HuH-7 (cell line): Measurements from ENCODE around the gene TRPM3.

Experiments
- DNase-seq: peaks from one replicate; pipeline ENCODE4 v3.0.0; 2011; ENCODE audit warnings: low spot score

The TRPM3 gene

GRCh38 chr9:70817311-70817710 lies 304.1 kb downstream of the TRPM3 start:
- DNase-seq = no peak

GRCh38 chr9:70816891-70817290 lies 304.5 kb downstream of the TRPM3 start:
- no peak for DNase-seq

- no peak for DNase-seq
Observed at GRCh38 chr9:70816316-70816715, 305.1 kb downstream of the TRPM3 start.

- DNase-seq = no peak
Observed at GRCh38 chr9:70814597-70814996, 306.8 kb downstream of the TRPM3 start.

- DNase-seq = no peak
Observed at GRCh38 chr9:70813141-70813540, 308.3 kb downstream of the TRPM3 start.

- no peak for DNase-seq
Observed at GRCh38 chr9:70811638-70812037, 309.8 kb downstream of the TRPM3 start.

GRCh38 chr9:70806875-70807274 lies 314.5 kb downstream of the TRPM3 start:
- no peak for DNase-seq

GRCh38 chr9:70805949-70806348 lies 315.5 kb downstream of the TRPM3 start:
- DNase-seq = no peak

GRCh38 chr9:70802758-70803436 lies 318.5 kb downstream of the TRPM3 start:
- DNase-seq = no peak

- no peak for DNase-seq
Observed at GRCh38 chr9:70802206-70802605, 319.2 kb downstream of the TRPM3 start.

GRCh38 chr9:70801181-70801829 lies 320.1 kb downstream of the TRPM3 start:
- no peak for DNase-seq

- no peak for DNase-seq
Observed at GRCh38 chr9:70798018-70798417, 323.4 kb downstream of the TRPM3 start.

GRCh38 chr9:70795841-70796240 lies 325.6 kb downstream of the TRPM3 start:
- DNase-seq = no peak

- no peak for DNase-seq
Observed at GRCh38 chr9:70792796-70793195, 328.6 kb downstream of the TRPM3 start.

- DNase-seq = no peak
Observed at GRCh38 chr9:70791936-70792335, 329.5 kb downstream of the TRPM3 start.

- DNase-seq = no peak
Observed at GRCh38 chr9:70789086-70789485, 332.3 kb downstream of the TRPM3 start.

- DNase-seq = no peak
Observed at GRCh38 chr9:70784456-70784855, 337.0 kb downstream of the TRPM3 start.

- DNase-seq = no peak
Observed at GRCh38 chr9:70778568-70778967, 342.9 kb downstream of the TRPM3 start.

- no peak for DNase-seq
Observed at GRCh38 chr9:70773579-70773978, 347.8 kb downstream of the TRPM3 start.

- DNase-seq = no peak
Observed at GRCh38 chr9:70772601-70773000, 348.8 kb downstream of the TRPM3 start.

- no peak for DNase-seq
Observed at GRCh38 chr9:70765946-70766345, 355.5 kb downstream of the TRPM3 start.

- DNase-seq = no peak
Observed at GRCh38 chr9:70761139-70761670, 360.2 kb downstream of the TRPM3 start.

- no peak for DNase-seq
Observed at GRCh38 chr9:70760228-70760627, 361.2 kb downstream of the TRPM3 start.

GRCh38 chr9:70753311-70753710 lies 368.1 kb downstream of the TRPM3 start:
- DNase-seq = no peak
